HEK293 (cell line): ENCODE measurements around the gene SLC30A7.

ENCODE experiments used
- CTCF ChIA-PET: fragments of 350-600 bp; formaldehyde crosslinking; extraction: SDS; loops from one replicate; lab custom pipeline; 2021; ENCODE audit warnings: antibody characterized with exemption; lab: Yijun Ruan, JAX
- POLR2A ChIA-PET: fragments of 300-600 bp; formaldehyde crosslinking; extraction: SDS; loops from one replicate; lab custom pipeline; 2020; ENCODE audit warnings: antibody characterized with exemption, inconsistent platforms; lab: Yijun Ruan, JAX
- H3K27ac ChIP-seq: fragments of 200-500 bp; sonication (Bioruptor generic); 2 replicates; pipeline ENCODE4 v1.5.1; 2014; ENCODE audit warnings: low read depth, low read length, control low read depth, inconsistent platforms; ENCODE audit errors: extremely low read depth
- H3K36me3 ChIP-seq, 2 experiments: fragments of 200-500 bp in 1 of 2; sonication (Bioruptor generic) in 1 of 2; 1 replicate in 1 of 2; 2 replicates in 1 of 2; pipeline ENCODE4 v1.5.1; 2014 to 2017; ENCODE audit warnings: inconsistent platforms in 2 of 2, low read length in 2 of 2; ENCODE audit not compliant: control insufficient read depth in 2 of 2, insufficient read depth in 1 of 2
- H3K4me1 ChIP-seq: fragments of 200-500 bp; sonication (Bioruptor generic); 2 replicates; pipeline ENCODE4 v1.5.1; 2014; ENCODE audit warnings: mild to moderate bottlenecking, low read length, inconsistent platforms; ENCODE audit not compliant: control insufficient read depth, insufficient read depth
- H3K4me3 ChIP-seq: 2 replicates; pipeline ENCODE4 v1.5.1; 2011; ENCODE audit warnings: low read depth, mild to moderate bottlenecking, control low read depth, low read length, moderate library complexity
- H3K9me3 ChIP-seq: fragments of 200-500 bp; sonication (Bioruptor generic); 2 replicates; pipeline ENCODE4 v1.5.1; 2014; ENCODE audit warnings: low read depth, low read length, inconsistent platforms; ENCODE audit not compliant: control insufficient read depth, insufficient read depth
- ATF2 ChIP-seq: fragments of 450-650 bp; formaldehyde crosslinking; IDR thresholded peaks from 2 replicates; pipeline ENCODE4 v1.5.1; 2016; ENCODE audit warnings: missing biosample characterization, missing genetic modification characterization, low read depth
- CTCF ChIP-seq: fragments of 450-650 bp; formaldehyde crosslinking; IDR thresholded peaks from 2 replicates; pipeline ENCODE4 v1.5.1; 2016; ENCODE audit warnings: missing biosample characterization, missing genetic modification characterization
- HOXA7 ChIP-seq: sonication (generic); formaldehyde crosslinking; IDR thresholded peaks from 2 replicates; pipeline ENCODE4 v1.8.1; 2022; ENCODE audit warnings: missing genetic modification reagents, borderline replicate concordance
- PRDM2 ChIP-seq: fragments of 450-650 bp; formaldehyde crosslinking; IDR thresholded peaks from 2 replicates; pipeline ENCODE4 v1.5.1; 2016; ENCODE audit warnings: missing biosample characterization, missing genetic modification characterization, borderline replicate concordance
- SETDB1 ChIP-seq: IDR thresholded peaks from one replicate; pipeline ENCODE4 v1.6.1; 2017; ENCODE audit warnings: mild to moderate bottlenecking, low read length, moderate library complexity, mixed read lengths; ENCODE audit not compliant: insufficient read length
- ZBTB11 ChIP-seq: fragments of 450-650 bp; formaldehyde crosslinking; conservative IDR thresholded peaks from 2 replicates; pipeline ENCODE4 v1.5.1; 2016; ENCODE audit warnings: low read depth, missing biosample characterization, missing genetic modification characterization
- ZNF121 ChIP-seq: fragments of 450-650 bp; formaldehyde crosslinking; IDR thresholded peaks from 2 replicates; pipeline ENCODE4 v1.5.1; 2016; ENCODE audit warnings: missing biosample characterization, missing genetic modification characterization
- ZNF184 ChIP-seq: fragments of 450-650 bp; IDR thresholded peaks from 2 replicates; pipeline ENCODE4 v1.5.1; 2018; ENCODE audit warnings: missing biosample characterization, mild to moderate bottlenecking, missing genetic modification characterization
- ZNF266 ChIP-seq: fragments of 450-650 bp; formaldehyde crosslinking; IDR thresholded peaks from 2 replicates; pipeline ENCODE4 v1.5.1; 2016; ENCODE audit warnings: missing biosample characterization, missing genetic modification characterization, low read depth
- ZNF394 ChIP-seq: fragments of 450-650 bp; formaldehyde crosslinking; IDR thresholded peaks from 2 replicates; pipeline ENCODE4 v1.5.1; 2016; ENCODE audit warnings: missing biosample characterization, missing genetic modification characterization, mild to moderate bottlenecking, moderate library complexity, borderline replicate concordance
- ZNF398 ChIP-seq: fragments of 450-650 bp; formaldehyde crosslinking; IDR thresholded peaks from 2 replicates; pipeline ENCODE4 v1.5.1; 2017; ENCODE audit warnings: missing biosample characterization, missing genetic modification characterization
- ZNF433 ChIP-seq: fragments of 450-650 bp; formaldehyde crosslinking; IDR thresholded peaks from 2 replicates; pipeline ENCODE4 v1.5.1; 2016; ENCODE audit warnings: missing biosample characterization, missing genetic modification characterization, low read depth
- ZNF518A ChIP-seq: fragments of 450-650 bp; formaldehyde crosslinking; conservative IDR thresholded peaks from 2 replicates; pipeline ENCODE4 v1.5.1; 2016; ENCODE audit warnings: low read depth, missing biosample characterization, missing genetic modification characterization
- ZNF792 ChIP-seq: fragments of 450-650 bp; formaldehyde crosslinking; IDR thresholded peaks from 2 replicates; pipeline ENCODE4 v1.5.1; 2016; ENCODE audit warnings: missing biosample characterization, missing genetic modification characterization
- ZSCAN30 ChIP-seq: fragments of 450-650 bp; IDR thresholded peaks from 2 replicates; pipeline ENCODE4 v1.5.1; 2018; ENCODE audit warnings: missing biosample characterization, mild to moderate bottlenecking, missing genetic modification characterization, moderate library complexity
- ZSCAN5A ChIP-seq: fragments of 450-650 bp; formaldehyde crosslinking; IDR thresholded peaks from 2 replicates; pipeline ENCODE4 v1.5.1; 2016; ENCODE audit warnings: missing biosample characterization, missing genetic modification characterization

SLC30A7 gene

GRCh38 chr1:100931716-100932115 lies 35.8 kb downstream of the SLC30A7 start:
- CTCF ChIA-PET: interaction anchor here (1.3 kb wide), 1 partner anchor 356 kb away, joined by 6 read pairs; no protein-coding TSS in a partner anchor
- POLR2A ChIA-PET: no interaction called here
- Histone ChIP-seq H3K36me3 (peaks cover 5 to 18% of the 10 kb centered on the region in 2 experiments), H3K4me3 (no peak overlapping the region), H3K27ac (no peak overlapping the region), H3K4me1 (no peaks in the 10 kb centered on the region), H3K9me3 (no peaks in the 10 kb centered on the region)
- TF ChIP-seq ZSCAN30 (no peak), SETDB1 (no peak), ZNF433 (tag by site-specific recombination) (no peak), ZSCAN5A (tag by site-specific recombination) (no peak), ZNF792 (no peak), ATF2 (tag by site-specific recombination) (no peak), ZNF394 (tag by site-specific recombination) (no peak), HOXA7 (CRISPR knock-in tag) (no peak), ZNF518A (tag by site-specific recombination) (no peak), ZNF266 (no peak), ZNF121 (tag by site-specific recombination) (no peak), ZNF398 (no peak), ZNF184 (tag by site-specific recombination) (no peak), PRDM2 (no peak), ZBTB11 (tag by site-specific recombination) (no peak), CTCF (tag by site-specific recombination) (no peak)
